Activated T-cell treated with anti-CD3 and anti-CD28 coated beads for 4 hours (primary cell): ENCODE measurements around the gene NKD2.
"Not testable (repeated sequence)": the region's sequence is repeated elsewhere in the genome, so short reads cannot be mapped to it uniquely, and the experiment has no call there.

Experiments used
- DNase-seq: peaks from one replicate; pipeline ENCODE4 v3.0.0-alpha.2; 2020

NKD2 gene

DNA sequence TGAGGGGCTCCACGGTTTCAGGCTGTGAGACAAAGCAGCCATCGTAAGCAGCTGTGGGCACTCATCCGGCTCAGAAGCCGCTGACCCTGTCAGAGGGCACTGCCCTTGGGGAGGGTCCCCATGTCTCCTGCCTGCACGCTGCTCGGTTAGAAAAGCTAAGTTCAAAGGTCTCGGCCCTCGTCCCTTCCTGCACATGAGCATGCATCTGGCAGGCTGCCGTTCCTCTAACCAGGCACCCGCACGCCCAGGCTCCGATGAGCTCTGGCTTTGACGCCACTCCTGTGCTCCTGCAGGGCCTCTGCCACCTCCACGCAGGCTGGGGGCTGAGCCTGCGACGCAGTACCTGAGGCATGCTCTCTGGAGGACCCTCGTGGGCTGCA, 51.3 kb downstream of the NKD2 start:
- DNase-seq = no peak

DNA sequence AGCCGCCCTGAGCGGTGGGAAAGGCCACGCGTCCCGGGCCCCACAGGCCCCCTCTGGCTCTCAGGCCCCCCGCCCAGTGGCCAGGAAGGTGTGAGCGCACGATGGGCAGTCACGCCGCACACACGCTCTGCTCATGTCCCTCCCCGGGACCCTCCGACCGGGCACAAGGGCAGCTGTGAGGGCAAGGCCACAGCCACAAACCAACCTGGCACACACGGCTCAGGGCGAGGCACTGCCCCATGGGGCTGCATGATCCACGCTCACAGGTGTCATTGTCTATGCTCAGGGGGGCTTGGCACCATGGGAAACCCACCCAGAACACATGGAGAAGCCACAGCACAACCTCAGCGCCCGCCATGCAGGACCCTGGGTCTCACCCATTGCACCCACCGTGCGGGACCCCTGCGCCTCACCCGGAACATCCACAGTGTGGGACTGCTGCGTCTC, 52.0 kb downstream of the NKD2 start:
- DNase-seq = no peak

DNA sequence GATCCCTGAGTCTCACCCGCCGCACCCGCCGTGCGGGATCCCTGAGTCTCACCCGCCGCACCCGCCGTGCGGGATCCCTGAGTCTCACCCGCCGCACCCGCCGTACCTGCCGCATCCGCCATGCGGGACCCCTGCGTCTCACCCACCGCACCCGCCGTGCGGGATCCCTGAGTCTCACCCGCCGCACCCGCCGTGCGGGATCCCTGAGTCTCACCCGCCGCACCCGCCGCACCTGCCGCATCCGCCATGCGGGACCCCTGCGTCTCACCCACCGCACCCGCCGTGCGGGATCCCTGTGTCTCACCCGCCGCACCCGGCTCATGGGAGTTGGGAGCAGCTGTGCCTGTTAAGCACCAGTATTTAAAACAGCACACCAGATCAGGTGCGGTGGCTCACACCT, 52.7 kb downstream of the NKD2 start:
- DNase-seq = not testable (repeated sequence)

DNA sequence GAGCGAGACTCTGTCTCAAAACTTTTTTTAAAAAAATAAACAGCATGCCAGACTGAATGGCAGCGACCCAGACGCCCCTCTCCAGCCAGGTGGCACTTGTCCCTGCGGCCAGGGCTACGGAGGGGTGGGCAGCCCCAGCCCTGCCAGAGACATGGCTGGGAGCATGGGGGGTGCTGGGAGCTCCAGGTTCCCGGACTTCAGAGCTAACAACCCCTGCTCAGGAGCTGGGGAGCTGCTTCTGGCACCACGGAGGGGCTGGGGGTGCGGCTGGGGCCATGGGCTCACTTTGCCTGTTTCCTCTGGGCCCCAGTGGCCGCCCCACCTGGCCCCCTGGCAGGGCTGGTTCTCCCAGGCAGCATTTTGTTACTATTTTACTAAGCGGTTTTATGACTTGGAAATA, 53.3 kb downstream of the NKD2 start:
- no peak for DNase-seq

DNA sequence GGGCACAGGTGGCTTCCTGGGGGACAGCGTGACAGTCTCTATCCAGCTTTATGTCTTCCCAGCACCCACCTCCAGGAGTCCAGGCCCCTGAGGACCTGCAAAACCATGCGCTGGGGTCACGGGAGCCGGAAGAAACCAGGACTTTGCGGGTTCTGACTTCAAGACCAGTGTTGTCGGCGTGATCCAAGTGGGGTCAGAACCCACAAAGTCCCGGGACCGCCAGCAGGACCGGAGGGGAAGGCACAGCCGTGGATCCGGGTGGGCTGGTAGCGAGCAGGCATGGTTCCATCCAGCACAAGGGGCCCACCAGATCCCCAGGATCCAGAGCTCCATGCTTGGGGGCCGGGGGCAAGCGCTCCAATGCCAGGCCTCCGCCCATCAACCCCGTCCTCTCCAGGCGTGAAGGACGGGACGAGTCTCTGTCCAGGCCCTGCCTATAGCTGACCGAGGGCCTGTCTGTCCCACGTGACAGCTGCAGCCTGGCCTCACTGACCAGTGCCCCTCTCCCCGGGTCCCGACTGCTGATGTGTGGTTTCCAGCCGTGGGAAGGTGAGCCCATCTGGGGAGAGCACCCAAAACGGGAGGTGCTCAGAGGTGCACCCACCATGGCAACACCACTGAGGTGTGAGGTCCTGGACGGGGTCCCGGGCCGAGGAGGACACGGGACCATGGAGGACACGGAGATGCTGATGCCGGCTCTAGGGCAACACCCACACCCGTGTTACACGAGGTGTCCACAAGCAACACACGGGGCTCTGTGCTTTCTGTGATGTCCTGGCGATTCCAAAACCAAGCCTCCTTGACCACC, 54.4 kb downstream of the NKD2 start:
- DNase-seq = no peak

DNA sequence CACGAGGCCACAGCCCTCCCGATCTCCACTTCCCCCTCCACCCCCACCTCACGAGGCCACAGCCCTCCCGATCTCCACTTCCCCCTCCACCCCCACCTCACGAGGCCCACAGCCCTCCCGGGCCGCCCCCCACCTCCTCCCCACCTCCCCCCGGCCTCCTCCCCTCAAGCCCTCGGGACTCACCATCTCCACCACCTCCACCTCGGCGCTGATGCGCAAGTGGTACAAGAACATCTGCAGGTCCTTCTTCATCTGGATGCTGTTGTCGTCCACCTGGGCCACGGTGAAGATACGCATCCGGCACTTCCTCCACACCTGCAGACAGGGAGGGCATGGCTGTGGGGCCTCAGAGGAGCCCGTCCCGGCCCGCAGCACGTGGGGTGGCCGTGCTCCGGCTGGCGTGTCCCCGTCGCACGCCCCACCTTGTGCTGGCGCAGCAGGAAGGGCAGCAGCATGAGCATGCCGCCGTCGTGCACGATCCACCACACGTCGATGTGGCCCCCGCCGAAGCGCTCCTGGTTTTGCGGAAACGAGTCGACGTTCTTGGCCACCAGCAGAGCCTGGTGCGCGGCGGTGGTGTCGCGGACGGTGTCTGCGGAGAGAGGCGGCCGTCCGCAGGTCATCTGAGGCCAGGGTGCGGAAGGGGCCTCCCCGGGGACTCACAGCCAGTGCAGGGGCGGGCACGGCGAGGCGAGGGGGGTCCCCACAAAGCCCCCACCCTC, 55.2 kb downstream of the NKD2 start:
- no peak for DNase-seq

DNA sequence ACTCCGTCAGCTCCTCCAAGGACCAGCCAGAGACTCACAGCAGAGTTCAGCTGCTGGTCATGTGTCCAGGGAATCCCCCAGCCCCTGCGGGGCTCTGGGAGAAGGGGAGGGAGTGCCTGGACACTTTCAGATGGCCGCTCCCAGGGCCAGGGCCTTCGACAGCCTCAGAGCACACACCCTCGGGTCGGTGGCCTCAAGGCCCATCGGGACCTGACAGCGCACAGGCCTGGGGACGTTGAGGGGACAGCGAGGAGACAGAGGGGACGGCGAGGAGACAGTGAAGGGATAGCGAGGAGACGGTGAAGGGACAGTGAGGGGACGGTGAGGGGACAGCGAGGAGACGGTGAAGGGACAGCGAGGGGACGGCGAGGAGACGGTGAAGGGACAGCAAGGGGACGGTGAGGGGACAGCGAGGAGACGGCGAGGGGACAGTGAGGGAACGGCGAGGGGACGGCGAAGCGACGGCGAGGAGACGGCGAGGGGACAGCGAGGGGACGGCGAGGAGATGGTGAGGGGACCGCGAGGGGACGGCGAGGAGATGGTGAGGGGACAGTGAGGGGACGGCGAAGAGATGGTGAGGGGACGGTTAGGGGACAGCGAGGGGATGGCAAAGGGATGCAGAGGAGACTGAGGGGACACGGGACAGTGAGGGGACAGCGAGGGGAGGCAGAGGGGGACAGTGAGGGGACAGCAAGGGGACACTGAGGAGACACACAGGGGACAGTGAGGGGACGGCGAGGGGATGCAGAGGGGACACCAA, 56.0 kb downstream of the NKD2 start:
- no peak for DNase-seq

DNA sequence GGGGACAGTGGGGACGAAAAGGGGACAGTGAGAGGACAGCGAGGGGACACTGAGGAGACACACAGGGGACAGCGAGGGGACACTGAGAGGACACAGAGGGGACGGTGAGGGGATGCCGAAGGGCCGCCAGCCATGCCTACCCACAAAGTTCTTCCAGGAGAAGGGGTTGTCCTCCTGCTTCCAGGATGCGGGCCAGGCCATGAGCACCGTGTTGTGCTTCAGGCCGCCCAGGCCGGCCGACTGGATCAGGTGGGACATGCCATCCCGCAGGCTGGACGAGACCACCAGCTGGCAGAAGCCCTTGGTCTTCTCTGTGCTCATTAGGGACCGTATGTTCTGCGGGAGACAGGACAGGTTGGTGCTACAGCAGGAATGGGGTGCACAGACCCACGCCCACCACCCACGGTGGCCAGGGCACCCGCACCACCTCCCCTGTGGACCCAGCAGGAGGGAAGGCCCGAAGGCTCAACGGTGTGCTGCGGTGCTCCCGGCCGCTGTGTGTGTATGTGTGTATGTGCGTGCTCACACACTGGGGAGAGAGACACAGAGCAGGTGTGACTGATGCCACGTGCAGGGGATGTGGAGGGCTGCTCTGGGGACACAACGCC, 56.6 kb downstream of the NKD2 start:
- no peak for DNase-seq

DNA sequence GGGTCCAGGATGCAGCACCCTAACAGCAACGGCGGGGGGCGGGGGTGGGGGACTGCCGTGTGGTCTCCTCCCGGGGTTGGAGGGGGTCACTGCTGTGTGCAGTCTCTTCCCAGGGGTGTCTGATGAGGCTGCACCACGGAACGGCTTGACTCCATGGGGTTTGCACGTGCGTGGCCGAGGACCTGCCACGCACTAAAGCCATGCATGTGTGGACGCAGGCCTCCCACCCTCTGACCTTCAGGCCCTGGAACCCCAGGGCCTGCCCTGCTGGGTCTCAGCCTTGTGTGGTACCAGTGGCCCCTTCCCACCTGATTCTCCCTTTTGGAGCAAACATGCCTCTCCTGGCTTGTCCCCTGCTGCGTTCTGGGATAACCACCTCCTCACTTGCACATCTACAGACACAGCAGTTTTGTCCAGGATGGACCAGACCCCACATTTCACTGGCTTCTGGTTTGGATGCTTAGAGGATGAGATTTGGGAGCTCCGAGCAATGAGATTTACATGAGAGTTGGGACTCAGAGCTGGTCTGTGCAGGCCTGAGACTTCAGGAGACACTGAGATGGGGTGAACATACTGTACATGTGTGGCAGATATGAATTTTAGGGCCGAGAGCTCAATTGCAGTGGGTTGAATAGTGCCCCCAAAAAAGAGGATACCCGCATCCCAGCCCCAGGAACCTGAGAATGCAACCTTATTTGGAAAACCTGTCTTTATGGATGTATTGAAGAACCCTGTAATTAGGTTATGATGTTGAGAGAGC, 57.5 kb downstream of the NKD2 start:
- DNase-seq = no peak

DNA sequence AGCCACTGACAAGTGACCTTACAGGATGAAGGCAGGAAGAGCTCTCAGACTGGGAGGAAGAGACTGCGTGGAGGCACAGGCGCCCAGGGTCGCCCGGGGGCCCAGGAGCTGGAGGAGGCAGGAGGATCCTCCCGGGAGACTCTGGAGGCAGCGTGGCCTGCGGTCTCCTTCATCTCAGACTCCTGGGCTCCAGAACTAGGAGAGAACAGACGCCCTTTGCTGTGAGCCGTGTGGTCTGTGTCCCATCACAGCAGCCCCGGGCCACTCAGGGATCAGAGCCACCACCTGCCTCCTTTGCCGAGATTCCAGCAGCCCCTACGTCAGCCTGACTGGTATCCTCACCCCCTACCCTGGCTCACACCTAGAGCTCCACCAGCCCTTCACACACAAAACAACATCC, 58.1 kb downstream of the NKD2 start:
- no peak for DNase-seq

DNA sequence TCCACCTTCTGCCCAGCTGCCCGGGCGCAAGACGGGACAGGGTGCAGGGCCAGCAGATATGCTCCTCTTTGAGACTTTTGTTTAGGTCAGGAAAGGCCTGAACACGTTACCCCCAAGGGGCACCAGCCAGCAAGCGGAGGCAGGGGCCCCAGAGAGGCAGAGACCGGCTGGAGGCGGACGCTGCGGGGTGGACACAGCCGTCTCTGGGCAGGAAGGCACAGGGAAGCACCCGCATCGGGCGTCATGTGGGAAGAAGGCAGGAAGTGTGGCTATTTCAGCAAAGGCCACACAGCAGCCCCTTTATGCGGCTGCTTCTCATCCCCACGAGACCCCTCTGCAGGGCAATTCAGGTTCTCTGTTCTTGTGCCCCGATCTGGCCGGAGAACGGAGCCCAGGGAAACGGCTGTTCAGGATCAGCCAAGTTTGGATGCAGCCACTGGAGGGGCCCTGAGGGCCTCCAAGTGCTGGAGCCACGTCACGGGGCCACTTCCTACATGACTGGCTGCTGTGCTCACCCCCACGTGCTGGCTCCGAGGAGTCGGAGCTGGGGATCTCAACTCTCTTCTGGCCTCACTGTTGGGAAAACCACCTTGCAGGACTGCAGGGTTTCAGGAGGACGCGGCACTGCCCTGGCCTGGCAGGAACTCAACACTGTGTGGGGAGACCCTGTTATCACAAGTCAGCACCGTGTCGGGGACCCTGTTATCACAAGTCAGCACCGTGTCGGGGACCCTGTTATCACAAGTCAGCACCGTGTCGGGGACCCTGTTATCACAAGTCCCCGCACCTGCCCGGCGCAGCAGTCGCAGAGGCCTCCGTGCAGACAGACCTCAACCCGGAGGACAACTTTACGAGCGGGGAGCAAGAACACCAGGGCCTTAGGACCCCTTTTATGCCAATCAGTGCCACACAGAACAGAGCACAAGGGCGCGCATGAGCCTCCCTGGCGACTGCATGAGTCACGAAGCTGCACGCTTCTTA, 58.8 kb downstream of the NKD2 start:
- no peak for DNase-seq

DNA sequence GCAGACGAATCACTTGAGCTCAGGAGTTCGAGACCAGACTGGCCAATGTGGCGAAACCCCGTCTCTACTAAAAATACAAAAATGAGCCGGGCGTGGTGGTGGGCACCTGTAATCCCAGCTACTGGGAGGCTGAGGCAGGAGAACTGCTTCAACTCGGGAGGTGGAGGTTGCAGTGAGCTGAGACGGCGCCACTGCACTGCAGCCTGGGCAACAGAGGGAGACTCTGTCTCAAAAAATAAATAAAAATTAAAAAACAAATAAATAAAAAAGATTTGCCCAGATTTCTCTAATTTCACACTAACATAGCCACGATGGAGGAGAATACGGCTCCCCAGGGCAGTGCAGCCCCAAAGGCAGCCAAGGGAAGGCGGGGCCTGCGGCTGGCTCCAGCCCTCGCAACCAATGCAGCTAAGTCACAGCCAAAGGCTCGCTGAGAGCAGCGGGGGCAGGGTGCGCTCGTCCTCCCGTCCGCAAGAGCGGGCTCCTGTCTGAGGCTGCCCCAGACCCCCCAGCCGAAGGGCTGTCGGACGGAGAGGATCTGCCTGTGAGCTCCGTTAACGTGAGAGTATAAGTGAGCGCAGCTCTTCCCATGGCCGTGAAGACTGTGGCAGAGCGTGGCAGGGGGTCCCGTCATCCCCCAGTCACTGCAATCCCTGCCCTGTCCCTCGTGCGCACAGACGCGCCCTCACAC, 59.7 kb downstream of the NKD2 start:
- no peak for DNase-seq

DNA sequence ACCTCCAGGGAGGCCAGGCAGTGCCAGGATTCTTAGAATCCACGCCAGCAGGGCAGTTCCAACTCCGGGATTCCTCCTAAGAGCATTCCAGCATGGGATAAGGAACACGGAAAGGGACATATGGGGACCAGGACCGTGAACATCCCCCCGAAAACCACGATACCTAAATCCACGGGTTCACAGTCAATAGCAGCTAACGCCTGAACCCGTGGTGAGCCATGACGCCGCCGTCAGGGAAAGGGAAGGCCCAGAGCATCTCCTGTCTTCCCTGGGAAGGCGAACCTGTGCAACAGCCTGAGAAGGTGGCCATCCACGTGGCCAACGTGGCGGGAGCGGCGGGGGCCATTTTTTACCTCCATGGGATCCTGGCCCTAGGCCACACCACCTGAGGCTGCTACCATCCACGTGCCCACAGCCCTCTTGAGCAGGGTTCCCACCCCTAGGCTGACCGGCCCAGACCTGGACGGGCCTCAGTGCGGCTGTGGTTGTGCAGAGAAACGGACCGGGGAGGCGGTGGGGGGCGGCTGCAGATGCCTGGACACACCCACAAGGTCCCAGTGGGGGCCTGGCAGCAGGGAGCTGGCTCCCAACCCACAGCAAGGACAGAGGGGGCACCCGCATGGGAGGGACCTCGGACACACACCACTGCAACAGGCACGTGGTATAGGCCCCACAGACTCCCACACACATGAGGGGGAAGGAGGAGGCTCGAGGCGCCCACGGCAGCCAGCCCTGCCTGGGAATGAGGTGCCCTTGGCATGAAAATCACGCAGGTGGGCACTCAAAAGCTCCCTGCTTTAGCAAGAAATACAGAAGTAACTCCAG, 60.5 kb downstream of the NKD2 start:
- no peak for DNase-seq

DNA sequence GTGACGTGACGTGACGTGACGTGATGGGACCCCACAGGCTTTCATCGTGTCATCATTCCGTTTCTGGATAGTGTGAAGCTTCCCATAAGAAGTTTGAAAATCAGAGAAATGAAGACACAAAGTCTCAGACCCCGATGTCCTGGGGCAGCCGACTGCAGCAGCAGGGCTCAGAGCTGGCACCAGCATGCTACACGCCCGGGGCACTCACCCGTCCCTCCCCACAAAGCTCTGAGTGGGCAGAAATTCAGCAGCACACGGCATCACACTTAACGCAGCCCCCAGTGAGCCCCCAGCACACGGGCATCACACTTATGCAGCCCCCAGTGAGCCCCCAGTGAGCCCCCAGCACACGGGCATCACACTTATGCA, 61.1 kb downstream of the NKD2 start:
- no peak for DNase-seq

DNA sequence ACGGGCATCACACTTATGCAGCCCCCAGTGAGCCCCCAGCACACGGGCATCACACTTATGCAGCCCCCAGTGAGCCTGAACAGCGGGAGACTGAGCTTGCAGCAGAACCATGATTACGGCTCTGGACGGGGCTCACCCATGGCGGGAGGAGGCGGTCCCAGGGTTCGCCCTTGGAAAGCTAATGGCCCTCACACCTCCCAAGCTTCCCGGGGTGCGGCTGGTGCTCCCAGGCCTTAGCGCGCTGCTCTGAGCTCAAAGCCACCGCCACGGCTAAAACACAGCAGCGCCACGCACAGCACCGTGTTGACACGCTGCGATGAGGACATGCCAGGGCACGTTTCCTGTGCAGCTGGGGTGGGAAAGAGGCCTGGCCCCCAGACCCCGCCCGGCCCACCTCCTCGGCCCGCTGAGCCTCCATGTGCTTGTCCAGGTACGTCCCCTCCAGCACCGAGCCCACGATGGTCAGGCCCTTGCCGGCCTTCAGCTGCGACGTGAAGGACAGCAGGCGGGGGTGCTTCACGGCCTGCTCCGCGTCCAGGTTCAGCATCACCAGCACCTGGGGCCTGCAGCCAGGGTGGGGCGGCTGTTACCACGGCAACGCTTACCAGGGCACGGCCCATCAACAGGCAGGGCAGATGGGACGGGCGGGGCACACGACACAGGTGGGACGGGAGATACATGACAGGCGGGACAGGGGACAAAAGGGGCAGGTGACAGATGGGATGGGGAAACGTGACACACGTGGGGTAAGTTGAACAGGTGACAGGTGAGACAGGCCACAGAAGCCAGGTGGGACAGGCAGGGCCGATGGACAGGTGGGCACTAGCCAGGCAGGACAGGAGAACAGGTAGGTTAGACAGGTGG, 64.9 kb downstream of the NKD2 start:
- no peak for DNase-seq

DNA sequence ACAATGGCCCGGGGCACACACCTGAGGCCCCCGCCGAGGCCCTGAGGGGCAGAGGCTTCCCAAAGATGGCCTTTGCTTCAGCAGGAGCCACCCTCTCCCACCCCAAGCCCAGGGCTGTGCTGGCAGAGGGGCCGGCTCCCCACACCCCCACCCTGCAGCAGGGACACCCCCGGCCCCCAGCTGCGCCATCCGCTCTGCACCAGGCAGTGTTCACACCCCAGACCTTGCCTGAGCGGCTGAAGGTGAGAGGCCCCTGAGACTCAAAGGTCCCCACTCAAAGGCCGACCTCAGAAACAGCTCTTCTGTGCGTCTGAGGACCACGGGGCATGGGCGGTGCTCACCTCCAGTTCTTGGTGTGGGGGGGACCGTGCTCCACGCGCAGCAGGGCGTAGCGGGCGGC, 65.6 kb downstream of the NKD2 start:
- DNase-seq = no peak

DNA sequence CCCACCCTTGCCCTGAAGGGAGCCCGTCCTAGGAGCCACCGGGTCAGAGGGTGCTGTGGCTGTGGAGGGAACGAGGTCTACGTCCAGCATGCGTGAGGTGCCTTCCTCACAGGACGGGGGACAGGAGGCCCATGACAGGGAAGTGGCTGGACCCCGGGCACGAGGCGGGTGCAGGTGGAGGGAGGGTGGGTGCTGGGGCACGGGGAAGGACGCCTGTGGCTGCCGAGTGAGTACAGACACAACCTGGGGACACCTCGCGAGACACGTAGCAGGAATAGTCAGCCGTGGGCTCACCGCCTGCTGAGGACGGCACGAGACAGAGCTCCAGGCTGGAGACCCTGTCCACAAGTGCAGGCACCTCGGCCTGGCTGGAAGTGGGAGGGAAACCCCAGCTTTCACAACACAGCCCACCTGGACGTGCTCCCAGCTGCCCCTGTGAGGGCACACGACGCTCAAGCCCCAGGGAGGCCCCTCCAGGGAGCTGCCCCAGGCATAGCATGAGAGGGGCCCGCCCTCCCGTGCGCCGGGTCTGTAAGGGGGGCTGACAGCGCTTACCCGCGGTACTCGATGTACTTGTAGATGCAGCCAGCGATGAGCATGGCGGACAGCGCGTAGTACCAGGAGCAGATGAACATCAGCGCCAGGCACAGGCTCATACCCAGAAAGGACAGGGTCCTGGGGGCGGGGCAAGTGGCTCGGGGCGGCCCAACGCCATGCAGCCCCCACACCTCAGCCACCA, 66.4 kb downstream of the NKD2 start:
- no peak for DNase-seq

DNA sequence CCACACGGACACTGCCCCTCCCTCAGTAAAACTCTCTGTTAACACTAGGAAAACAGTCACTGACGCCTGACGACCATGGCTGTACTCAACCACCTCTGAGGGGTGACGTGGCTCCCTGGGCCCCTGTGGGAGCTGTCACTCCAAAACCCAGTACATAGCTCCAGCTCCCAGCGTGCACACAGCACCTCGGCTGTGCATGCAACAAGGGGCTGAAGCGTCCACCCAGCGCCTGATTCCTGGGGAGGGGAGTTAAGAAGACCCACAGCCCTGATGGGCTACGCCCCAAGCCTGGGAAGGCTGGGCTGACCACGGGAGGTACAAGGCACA, 66.9 kb downstream of the NKD2 start:
- DNase-seq = no peak
